ENCODE results near the gene RBM20.

GRCh38 chr10:110780704-110781103 is 136.6 kb downstream of the RBM20 start:
- TF ChIP-seq GATA2 (IDR thresholded peaks at IDR 0.05; ENCODE audit: low read depth, low read length) (no peak), GATA3 (IDR thresholded peaks at IDR 0.05; ENCODE audit: low read depth, low read length) (no peak)
